Neural progenitor cell (in vitro differentiated cells): ENCODE results near the gene ADGRD1.

Experiments used
- CTCF ChIP-seq: fragments of 200-600 bp; sonication (generic); IDR thresholded peaks from 2 replicates; pipeline ENCODE4 v1.5.1; 2017; ENCODE audit warnings: antibody characterized with exemption, mild to moderate bottlenecking
- EZH2phosphoT487 ChIP-seq: fragments of 200-600 bp; sonication (generic); IDR thresholded peaks from 2 replicates; pipeline ENCODE4 v1.6.1; 2017; ENCODE audit warnings: antibody characterized with exemption

GRCh38 chr12:131005161-131006035, 51.7 kb downstream of the ADGRD1 start:
- TF ChIP-seq CTCF: no peak
- TF ChIP-seq EZH2phosphoT487: no peak
